Inflammatory macrophage (primary cell): Measurements from ENCODE around the gene THNSL1.
A peak's percentile ranks its signal among the peaks of the same experiment; 100 is the strongest.
"Not testable (repeated sequence)": the region's sequence is repeated elsewhere in the genome, so short reads cannot be mapped to it uniquely, and the experiment has no call there.

Source experiments
- DNase-seq, 2 donors: peaks; one replicate each; pipeline ENCODE4 v3.0.0-alpha.2; 2020 to 2022
- total RNA-seq, 18 experiments: gene quantifications; one replicate each; lab custom pipeline; 2026; ENCODE audit warnings: mixed read lengths in 6 of 18, inconsistent platforms in 2 of 18; lab: John Stamatoyannopoulos, UW

Gene THNSL1, protein sequence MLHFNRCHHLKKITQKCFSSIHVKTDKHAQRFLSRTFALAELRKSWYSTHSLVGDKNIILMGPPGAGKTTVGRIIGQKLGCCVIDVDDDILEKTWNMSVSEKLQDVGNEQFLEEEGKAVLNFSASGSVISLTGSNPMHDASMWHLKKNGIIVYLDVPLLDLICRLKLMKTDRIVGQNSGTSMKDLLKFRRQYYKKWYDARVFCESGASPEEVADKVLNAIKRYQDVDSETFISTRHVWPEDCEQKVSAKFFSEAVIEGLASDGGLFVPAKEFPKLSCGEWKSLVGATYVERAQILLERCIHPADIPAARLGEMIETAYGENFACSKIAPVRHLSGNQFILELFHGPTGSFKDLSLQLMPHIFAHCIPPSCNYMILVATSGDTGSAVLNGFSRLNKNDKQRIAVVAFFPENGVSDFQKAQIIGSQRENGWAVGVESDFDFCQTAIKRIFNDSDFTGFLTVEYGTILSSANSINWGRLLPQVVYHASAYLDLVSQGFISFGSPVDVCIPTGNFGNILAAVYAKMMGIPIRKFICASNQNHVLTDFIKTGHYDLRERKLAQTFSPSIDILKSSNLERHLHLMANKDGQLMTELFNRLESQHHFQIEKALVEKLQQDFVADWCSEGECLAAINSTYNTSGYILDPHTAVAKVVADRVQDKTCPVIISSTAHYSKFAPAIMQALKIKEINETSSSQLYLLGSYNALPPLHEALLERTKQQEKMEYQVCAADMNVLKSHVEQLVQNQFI
- total RNA-seq, result 0.40 to 6.2 (median 3.8) reads per million in 18 experiments

DNA sequence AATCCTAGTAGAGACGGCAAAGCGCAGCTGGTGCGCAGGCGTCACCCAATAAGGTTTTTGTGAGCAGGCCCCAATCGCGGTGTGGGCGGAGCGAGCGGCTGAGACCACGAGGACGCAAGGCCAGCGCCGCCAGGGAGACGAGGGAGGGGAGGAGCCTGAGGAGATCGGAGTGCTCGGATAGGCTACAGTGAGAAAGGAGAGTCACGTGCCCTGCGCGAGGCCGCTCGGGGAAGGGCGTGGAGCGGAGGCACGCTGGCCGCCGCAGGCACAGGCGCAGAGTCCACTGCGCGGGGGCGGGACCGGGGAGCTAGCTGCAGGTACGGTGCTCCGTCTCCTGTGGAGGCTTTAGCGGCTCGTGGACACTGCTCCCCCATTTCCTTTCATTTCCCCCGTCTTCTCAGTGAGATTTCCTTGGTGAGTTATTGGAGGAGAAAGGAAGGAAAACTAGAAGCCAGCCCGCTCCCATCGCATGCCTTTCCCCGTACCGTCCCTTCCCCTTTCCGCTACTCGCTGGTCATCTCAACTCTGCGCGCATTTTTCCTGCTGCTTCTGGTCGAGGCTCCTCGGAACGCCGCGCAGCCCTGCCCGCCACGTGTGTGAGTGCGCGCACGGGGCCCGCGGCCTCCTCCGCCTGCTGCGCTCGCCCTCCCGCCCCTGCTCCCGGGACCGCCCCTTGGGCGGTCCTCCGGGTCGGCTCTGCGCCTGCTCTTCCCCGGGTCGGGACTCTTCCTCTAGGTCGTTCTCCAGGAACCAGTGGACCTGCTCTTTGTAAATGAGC, at the start of gene THNSL1:
Gene THNSL1, plus strand, starts transcription at position 237 of the 778 bp plus-strand sequence. CDS start 6,612 bp downstream, outside the sequence.
- DNase-seq, result peak; percentile 99

DNA sequence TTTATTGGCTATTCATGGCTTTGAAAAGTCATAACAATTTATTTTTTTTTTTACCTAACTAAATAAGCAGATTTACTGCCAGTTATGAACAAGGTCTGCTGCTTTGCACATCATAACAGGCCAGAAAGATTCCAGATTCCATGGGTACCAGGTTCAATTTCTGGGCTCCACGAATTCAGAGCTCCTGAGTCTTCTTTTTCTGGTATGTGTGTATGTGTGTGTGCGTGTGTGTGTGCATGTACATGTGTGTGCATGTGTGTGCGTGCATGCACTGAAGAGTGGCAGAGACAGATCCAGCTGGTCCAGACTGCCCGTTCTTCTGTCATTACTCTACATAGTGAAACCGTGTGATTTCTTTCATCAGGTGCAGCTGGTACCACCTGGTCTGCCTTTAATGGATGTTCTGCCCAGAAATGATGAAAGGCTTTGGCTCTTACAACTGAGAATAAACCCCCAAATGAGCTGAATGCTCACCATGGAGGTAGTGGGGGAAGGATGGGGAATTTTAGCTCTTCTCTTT, 49.4 kb upstream of the THNSL1 start:
- no peak for DNase-seq

DNA sequence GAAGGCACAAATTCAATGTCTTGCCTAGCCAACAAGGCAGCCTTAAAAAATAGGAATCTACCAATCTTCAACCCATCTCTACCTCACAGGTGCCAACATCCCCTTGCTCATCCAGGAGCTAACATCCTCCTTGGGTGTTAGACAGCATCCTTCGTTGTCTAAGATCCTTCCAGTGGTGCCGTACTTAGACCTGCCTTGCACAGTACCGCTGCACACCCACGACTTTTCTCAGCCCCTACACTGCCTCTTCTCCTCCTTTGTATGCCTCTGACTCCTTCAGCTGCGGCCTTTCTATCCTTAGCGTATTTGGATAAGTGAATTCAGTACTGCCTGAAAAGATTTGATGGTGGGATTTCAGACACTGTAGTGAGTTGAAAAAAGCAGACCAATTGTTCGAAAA, 48.1 kb upstream of the THNSL1 start:
- no peak for DNase-seq

DNA sequence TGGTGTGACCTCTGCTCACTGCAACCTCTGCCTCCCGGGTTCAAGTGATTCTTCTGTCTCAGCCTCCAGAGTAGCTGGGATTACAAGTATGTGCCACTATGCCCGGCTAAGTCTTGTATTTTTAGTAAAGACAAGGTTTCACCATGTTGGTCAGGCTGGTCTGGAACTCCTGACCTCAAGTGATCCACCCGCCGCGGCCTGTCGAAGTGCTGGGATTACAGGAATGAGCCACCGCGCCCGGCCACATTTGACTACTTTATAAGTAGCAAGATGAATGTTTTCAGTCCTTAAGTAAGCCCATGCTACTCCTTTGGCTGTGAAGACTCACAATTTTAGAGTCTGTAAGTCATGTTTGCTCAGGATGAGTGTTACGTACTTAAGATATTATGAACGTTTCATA, 47.5 kb upstream of the THNSL1 start:
- not testable (repeated sequence) for DNase-seq

DNA sequence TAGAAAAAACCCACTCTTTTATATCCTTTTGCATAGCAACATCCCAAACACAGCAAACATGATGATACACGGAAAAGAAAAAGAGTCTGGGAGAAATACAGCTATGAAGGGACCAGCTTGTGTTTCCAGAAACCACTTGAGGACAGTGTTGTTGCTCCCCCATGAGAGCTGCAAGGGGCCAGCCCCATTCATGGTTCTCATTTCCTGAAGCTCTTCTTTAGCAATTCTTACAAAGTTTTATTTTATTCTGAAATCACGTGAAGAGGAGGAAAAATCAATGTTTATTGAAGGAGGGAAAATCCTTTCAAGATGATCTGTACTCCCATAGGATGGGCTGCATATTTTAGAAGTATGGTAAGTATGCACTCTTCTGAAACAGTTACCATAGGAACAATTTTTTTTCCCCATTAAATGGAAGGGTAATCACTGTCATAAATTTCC, 46.6 kb upstream of the THNSL1 start:
- no peak for DNase-seq

DNA sequence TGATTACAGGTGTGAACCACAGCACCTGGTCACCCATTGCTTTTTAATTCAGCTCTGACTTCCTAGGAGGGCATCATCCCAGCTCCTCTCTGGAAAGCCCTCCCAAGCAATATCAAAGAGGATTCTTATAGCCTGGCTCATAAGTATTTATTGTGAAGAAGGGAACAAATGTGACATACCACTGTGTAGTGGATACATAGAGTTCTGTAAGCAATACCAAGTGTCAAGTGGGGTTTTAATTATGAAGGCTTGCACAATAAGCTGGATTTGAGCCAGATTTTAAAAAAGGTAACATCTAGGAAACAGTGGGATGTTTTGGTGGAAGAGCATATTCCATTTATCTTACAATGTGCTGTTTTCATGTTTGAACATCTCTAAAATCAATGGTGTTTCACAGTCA, 45.0 kb upstream of the THNSL1 start:
- DNase-seq, result no peak

DNA sequence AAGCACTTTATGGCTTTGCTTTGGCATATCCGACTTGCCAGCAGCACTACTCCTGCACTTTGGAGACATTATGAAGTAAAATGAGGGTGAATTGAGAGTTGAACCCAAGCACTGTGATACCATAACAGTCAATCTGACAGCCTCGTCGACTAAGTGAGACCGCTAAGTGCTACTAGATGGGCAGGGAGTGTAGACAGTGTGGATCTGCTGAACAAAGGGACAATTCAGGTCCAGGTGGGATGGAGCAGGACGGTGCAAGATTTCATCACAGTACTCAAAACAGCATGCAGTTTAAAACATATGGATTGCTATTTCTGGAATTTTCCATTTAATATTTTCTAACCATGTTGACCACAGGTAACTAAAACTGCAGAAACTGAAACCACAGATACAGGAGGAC, 43.2 kb upstream of the THNSL1 start:
- DNase-seq, result no peak

DNA sequence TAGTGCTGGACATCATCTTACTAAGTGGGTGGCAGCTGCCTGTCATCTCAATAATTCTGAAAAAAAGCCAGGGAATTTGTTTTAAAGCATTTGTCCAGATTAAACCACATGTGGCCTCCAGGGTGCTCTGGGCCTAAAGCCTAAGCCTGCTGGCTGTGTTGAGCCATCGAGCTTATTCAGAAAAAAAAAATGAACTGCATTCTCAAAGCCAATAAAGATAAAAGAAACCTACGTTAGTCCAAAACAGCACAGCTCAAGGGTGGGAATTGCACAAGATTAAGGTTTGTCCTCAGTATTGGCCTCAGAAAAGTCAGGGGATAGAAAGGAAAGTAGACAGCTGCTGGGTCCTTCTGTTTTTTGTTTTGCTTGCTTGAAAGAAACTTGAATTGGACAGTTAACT, 41.4 kb upstream of the THNSL1 start:
- DNase-seq, result no peak

DNA sequence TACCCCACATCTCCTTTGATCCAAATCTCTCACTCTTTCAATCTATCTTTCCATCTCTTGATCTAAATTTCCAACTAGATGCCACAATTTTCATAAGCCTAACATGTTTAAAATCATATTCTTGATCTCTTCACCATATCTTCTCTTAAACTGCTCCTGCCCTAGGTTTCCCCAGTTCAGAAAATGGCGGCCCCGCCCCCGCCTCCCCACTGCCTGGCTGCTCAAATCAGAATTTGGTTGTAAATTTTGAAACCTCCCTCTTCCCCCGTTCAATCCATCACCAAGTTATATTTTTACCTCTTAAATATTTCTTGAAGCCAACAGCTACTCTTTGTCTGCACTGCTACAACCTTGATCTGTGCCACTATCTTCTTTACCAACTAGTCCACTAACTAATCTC, 36.7 kb upstream of the THNSL1 start:
- no peak for DNase-seq

DNA sequence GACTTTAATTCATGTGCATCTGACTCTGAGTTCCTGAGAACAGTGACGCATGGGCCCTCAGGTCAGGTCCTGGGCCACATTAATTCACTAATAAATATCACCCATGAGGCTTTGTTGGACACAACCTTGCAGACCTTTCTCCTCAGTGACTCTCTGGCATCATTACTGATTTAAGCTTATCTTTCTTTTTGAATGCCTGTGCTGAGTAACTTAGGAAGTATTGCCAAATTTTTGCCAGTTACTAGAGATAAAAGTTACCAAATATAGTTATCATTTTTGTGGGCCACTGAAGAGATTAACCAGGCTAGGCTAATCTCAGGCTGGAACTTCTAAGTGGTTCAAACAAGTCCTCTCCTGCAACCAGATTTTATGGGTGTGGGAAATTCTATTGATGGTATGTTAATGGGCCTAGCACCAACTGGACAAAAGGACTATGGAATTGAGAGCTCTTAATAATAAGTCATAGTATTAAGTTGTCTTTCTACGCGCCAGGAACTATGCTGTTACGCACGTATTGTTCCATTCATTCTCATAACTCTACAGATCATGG, 35.2 kb upstream of the THNSL1 start:
- no peak for DNase-seq

DNA sequence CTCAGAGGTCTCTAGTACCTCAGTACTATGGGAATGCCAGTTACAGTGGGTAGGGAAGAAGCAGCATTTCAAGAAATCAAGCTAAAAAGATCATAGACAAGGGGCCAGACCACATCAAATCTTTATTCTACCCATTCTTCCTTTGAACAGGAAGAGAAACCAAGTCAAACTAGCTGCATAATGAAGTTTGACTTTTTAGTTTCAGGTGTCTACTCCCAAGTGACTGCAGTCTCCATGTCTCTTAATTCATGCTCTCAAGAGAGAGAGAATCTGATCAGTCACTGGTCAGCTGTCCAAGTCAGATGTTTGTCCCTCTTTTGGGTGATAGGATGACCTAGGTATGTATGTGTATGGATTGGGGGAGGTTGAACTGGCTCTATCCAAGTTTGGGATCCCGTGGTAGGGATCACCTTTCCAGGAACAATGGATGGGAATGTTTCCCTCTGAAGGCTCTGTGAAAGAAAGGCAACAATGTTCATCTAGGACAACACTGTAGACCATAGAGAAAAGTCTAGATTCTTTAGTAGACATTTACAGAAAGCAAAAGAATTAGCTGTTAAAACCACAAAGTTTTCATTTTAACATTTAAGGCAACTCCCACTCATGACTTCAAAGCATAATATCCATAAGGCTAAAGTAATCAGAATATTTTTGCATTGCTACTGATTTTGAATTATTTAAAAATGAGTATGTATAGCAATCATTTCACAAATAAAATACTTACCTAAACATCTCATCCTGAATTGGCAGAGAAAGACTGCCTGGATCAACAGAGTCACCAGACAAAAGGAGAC, 33.9 kb upstream of the THNSL1 start:
- no peak for DNase-seq

DNA sequence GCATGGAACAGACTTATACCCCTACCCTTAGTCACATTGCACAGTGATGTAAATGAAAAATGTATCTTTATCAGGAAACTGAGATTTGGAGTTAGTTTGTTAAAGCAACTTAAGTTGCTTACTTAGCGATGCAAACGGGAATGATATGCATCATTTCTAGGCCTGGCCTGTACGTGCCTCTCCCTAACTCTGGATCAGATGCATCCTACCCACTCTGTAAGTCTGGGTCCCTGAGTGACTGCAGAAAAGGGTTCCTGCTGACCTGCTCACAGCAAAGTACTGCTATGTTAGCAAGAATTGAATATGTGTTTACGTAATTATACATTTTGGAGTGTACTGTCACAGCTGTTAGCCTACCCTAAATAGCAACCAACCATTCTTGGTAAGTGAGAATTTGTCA, 33.3 kb upstream of the THNSL1 start:
- DNase-seq, result no peak

DNA sequence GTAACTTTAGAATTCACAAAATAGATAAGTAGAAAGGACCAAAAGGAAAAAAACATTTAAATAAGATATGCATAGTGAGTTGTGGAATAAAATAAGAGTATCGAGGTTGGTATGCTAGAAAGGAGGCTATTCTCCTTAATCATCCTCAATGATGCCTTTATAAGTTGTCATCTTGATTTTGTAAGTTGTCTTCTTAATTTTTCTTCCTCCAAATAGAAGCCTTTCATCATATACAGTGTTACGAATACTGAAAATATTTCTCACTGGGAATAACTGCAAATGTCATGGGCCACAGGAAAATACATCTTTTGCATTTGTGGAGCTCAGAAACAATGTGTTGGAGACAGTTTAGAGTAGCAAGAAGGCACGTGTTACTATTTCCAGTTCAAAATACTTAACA, 32.5 kb upstream of the THNSL1 start:
- DNase-seq, result no peak

DNA sequence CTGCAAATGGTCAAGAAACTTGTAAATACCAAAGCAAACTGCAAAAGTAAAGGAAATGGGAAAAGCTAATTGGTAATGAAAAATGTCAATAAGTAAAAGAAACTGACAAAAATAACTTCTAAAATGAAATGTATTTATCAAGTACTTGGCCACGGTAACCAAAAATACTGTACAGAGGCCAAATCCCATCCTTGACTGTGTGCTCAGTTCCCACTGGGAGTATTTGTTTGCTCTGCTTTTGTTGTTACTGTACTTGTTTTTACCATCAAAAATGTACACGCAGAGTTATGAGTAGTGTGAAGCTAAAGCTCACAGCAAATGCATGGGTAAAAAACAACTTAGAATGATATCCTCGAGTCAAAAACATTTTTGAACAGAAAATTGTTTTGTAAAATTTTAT, 31.5 kb upstream of the THNSL1 start:
- DNase-seq, result no peak

DNA sequence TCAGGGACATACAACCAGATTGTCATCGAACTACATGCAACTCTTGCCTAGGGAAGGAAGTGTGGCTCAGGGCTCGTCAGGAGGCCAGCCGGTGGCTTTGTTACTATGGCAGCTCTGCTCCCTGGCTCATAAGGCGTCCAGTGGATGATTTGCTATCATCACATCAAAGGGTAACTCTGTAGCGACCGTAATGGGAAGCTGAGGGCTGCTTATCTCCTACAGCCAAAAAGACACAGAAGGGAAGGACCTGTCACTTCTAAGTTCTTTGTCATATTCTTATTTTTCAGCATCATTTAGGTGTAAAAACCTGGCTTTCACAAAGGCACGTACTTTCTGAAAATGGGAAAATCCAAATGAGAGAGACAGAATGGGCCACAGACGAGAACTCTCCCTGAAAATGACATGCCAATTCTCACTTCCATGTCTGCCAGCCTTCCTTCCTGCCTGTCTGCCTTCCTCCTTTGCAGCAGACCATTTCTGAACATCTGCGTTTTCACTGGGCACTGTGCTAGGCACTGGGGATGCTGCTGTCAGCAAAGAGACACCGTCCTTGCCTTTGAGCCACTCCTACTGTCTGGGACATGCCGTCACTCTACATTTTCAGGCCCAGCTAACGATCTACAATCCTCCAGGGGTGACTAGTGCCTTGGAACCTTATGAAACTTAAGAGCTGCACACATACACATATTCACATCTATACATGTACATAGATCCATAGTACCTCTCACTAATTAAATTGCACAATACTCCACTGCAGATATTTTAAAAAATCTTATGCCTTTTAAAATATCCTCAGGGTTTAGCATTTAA, 27.4 kb upstream of the THNSL1 start:
- DNase-seq, result peak; percentile 7 to 27

DNA sequence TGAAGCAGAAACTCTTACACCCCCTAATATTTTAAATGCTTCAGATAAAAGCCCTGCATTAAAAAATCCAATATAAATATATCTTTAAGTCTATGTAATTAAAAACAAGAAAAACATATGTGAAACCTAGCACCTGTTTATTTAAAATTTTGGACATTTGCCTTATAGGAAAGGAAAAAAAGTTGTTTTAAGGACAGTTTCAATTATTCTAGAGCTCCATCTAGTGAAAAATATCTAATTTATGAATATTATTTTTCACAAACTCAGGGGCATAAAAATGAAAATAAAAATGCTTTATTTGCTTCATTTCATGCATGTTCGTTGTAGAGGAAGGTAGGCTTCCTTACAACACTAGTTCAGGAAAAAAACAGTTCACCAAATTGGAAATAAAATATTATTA, 26.5 kb upstream of the THNSL1 start:
- no peak for DNase-seq

DNA sequence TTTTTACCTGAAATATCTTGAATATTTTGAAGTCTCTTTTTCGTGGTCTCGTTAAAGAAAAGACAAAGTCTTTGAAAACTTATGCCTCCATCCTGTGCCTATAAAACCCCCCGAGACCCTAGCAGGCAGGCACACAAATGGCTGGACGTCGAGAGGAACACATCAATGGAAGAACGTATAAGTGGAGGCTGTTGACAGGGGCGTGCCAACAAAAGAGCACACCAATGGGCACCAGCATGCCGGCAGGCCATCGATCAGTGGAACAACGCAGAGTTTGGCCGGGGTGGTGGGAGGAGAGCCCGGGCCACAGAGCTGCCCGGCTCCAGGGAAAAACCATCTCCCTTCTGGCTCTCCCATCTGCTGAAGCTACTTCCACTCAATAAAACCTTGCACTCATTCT, 25.1 kb upstream of the THNSL1 start:
- DNase-seq, result no peak

DNA sequence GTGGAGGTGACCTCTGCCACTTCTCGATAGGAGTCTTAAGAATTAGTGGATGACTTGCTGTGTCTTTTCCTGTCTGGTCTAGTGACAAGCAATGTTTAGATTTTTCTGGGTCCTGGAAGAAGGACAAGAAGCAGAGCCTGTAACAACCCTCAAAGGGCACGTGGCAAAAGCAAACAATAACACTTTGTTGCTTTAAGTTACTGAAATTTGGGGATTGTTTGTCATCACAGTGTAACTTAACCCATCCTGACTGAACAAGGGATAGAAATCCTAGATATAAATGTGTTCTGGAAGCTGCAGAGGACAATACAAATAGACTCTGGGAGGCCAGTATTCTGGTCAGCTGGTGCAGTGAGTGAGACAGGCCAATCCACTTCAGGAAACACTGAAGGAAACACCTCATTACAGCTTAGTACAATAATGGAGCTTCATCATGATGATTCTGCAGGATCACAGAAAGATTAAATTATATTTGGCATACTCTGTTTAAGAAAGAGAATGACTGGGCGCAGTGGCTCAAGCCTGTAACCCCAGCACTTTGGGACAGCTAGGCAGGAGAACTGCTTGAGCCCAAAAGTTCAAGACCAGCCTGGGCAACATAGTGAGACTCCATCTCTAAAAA, 23.8 kb upstream of the THNSL1 start:
- no peak for DNase-seq

DNA sequence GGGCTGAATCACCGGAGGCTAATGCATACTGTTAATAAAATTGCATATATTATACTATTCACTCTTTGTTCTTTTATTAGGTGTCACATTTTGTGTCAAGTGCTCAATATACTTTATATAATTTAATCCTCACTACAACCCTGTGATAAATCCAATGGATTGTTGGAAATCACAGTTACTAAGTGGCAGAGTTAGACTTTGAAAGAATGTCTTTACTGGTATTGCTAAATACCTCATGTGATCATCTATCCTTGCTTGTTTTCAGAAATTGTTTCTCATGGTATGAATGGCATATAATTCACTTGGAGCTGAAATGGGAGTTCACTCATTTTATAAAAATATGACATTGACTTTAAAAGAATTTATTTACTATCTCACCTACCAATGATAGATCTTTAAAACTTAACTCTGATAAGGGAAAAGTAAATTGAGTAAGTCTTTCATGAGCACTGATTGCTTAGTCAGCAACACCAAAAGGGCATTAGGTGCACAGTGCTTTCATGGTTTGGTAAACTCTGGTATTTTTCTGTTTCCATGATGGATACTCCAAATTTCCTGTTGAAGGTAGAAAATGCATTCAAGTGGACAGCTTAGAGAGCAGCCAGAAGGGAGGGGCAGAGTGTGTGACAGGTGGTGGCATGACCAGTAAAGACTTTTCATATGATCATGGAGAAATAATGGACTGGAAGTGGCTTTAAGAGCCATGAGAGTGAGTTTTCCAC, 23.0 kb upstream of the THNSL1 start:
- DNase-seq, result no peak

DNA sequence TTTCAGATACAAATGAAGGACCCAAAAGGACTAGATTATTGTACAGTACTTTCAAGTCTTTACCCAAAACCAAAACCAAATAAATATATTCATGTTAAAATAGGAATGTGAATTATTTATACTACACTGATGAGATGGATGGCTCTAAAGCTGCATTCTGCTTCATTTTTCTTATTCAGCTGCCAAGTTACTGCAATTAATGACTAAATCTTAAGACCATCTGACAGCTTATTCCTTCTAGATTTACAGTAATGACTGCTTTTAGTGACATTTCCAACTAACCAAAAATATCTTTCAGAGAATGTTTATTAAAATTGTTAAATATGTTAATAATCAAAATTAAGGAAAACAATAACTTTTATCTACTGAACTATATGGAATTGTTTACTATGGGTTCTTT, 21.3 kb upstream of the THNSL1 start:
- no peak for DNase-seq
